AG10803 (cell line): Measurements from ENCODE around the gene GART.
"Not testable (repeated sequence)": the region's sequence is repeated elsewhere in the genome, so short reads cannot be mapped to it uniquely, and the experiment has no call there.

ENCODE experiments used
- DNase-seq: peaks from one replicate; pipeline ENCODE4 v3.0.0; 2010; ENCODE audit warnings: low read depth
- H3K4me3 ChIP-seq: 2 replicates; pipeline ENCODE4 v1.5.1; 2011; ENCODE audit warnings: mild to moderate bottlenecking, low read length, control low read depth
- TF ChIP-seq, protein P1 (sequence below): conservative IDR thresholded peaks from 2 replicates; pipeline ENCODE4 v1.5.1; 2011; ENCODE audit warnings: mild to moderate bottlenecking, low read length, control low read depth, inconsistent platforms

Gene GART

DNA sequence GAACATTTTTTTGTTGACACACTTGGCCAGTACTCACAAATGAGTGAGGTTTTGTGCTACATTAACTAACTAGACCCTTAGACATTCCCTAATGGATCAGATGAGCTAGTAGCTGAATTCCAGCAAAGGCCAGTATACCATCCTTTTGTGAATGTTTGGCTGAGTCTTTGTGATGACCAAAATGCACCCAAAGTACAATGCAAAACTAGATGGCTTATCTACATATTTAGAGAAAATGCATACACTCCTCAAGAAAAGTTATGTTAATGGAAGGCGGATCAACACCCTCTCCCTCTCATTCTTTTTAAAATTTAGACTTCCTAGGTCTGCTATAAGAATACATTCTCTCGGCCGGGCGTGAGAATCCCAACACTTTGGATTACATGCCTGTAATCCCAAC is 30.3 kb downstream of the GART start:
- no peak for DNase-seq
- H3K4me3 ChIP-seq = no peak overlapping the region
- TF ChIP-seq, protein P1, sequence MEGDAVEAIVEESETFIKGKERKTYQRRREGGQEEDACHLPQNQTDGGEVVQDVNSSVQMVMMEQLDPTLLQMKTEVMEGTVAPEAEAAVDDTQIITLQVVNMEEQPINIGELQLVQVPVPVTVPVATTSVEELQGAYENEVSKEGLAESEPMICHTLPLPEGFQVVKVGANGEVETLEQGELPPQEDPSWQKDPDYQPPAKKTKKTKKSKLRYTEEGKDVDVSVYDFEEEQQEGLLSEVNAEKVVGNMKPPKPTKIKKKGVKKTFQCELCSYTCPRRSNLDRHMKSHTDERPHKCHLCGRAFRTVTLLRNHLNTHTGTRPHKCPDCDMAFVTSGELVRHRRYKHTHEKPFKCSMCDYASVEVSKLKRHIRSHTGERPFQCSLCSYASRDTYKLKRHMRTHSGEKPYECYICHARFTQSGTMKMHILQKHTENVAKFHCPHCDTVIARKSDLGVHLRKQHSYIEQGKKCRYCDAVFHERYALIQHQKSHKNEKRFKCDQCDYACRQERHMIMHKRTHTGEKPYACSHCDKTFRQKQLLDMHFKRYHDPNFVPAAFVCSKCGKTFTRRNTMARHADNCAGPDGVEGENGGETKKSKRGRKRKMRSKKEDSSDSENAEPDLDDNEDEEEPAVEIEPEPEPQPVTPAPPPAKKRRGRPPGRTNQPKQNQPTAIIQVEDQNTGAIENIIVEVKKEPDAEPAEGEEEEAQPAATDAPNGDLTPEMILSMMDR = no peak

DNA sequence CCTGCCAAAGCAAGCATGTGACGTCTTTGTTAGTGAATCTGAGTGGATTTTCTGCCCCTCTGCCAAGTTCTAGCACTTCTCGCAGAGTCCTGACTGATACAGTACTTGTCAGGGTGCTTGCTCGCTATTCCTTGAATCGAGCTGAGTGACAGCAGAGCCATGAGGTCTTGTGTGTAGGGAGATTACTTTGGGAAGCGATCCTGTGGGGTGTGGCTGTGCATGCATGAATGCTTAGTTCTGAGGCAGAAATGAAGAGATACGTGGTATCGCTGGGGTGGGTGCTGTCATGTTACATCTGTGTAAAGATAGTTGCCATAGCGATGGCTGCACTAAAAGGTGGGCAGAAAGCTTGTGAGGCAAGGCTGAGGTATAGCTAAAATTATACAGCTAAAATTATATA is 31.1 kb downstream of the GART start:
- no peak for DNase-seq
- H3K4me3 ChIP-seq = no peak overlapping the region
- TF ChIP-seq, protein P1 = no peak

DNA sequence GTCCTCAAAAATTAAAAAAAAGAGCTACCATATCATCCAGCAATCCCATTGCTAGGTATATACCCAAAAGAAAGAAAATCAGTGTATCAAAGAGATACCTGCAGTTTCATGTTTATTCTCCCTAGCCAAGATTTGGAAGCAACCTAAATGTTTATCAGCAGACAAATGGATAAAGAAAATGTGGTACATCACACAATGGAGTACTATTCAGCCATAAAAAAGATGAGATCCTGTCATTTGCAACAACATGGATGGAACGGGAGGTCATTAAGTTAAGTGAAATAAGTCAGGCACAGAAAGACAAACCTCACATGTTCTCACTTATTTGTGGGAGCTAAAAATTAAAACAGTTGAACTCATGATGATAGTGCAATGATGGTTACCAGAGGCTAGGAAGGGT is 34.9 kb downstream of the GART start:
- not testable (repeated sequence) for H3K4me3 ChIP-seq, DNase-seq

DNA sequence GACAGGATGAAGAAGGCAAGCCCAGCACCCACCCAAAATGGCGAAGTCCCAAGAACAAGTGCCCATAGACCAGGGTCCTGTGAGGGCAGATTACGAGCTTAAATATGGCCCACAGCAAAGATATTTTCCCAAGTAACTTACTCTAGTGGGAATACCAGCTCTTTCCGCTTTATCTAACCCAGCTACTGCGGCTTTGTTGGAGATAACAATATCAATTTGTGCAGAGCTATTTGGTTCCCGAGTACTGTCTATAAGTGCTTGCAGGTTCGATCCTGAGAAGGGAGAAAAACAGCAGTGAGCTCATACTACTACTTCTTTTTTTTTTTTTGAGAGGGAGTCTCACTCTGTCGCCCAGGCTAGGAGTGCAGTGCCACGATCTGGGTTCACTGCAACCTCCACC is 36.1 kb downstream of the GART start:
- TF ChIP-seq, protein P1 = no peak
- no peak overlapping the region for H3K4me3 ChIP-seq
- no peak for DNase-seq

DNA sequence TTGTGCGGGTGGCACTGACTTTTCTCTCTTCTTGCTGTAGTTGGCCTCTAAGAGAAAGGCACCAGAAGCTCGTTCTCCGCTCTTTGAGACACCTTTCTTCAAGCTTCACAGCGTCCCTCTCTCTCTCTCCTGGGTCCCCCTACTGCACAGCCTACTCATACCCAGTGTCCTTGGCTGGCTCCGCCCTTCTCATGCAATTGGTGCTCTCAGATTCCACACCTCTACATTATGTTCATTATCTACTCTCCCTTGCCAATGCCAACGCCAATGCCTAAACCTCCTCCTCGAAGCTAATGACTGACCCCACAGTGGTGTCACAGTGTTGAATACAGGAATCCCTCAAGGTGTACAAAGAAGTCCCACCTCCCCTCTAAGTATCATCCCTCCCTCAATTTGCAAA is 45.6 kb downstream of the GART start:
- no peak for DNase-seq
- H3K4me3 ChIP-seq = no peak overlapping the region
- TF ChIP-seq, protein P1 = no peak

DNA sequence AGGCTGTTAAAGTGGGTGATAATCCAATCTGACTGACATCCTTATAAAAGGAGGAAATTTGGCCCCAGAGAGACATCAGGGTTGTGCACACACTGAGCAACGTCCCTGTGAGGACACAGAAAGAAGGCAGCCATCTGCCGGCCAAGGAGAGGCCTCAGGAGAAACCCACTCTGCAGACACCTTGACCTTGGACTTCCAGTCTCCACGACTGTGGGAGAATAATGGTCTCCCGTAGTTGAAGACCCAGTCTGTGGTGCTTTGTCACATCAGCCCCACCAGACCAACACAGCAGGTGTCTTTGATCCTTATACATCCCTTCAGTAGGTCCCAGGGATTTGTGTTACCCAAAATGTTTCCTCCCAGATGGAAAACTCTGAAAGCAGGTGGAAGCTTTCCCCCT is 46.2 kb downstream of the GART start:
- no peak for DNase-seq
- TF ChIP-seq, protein P1 = no peak
- no peak overlapping the region for H3K4me3 ChIP-seq

DNA sequence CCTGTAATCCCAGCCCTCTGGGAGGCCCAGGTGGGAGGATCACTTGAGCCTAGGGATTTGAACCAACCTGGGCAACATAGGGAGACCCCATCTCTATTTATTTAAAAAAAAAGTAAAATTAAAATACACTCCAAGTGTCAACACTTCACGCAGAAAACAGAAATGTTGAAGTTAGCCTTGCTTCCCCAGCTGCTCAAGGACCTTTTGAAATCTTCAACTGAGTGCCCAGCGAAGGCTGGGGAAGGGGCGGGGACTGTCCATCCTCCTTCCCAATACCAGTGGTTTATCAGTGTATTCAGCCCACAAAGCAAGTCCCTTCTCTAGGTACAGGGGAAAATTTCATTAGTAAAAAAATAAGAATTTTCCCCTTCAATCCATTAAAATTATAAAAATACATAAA is 48.2 kb downstream of the GART start:
- H3K4me3 ChIP-seq = no peak overlapping the region
- no peak for DNase-seq
- TF ChIP-seq, protein P1 = no peak

DNA sequence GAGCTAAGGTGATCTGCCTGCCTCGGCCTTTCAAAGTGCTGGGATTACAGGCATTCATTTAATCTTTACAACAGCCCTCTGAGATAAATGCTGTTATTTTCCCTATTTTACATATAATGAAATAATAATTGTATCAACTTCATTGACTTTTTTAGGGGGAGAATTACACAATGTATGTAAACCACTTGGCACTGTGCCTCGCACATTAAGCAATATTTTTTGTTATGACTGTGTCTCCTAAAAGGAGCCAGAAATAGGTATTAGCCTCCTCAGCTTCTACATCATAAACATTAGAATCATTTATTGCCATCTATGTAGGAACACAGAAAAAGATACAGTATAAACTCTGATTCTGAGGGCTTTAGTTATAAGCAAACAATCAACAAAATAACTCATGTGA is 49.3 kb downstream of the GART start:
- no peak overlapping the region for H3K4me3 ChIP-seq
- DNase-seq = peak; percentile 17
- TF ChIP-seq, protein P1 = no peak
